Retinal pigment epithelial cell (primary cell): Measurements from ENCODE around the gene CCDC192.
A peak's percentile ranks its signal among the peaks of the same experiment; 100 is the strongest.

Source experiments
- DNase-seq: peaks from one replicate; pipeline ENCODE4 v3.0.0-alpha.2; 2010; ENCODE audit warnings: low read depth
- H3K4me3 ChIP-seq: 2 replicates; pipeline ENCODE4 v1.5.1; 2011; ENCODE audit warnings: mild to moderate bottlenecking, low read length, control low read depth, moderate library complexity
- TF ChIP-seq, protein P1 (sequence below): conservative IDR thresholded peaks from 2 replicates; pipeline ENCODE4 v1.5.1; 2011; ENCODE audit warnings: low read depth, low read length, control low read depth, inconsistent platforms

CCDC192 gene

GRCh38 chr5:127867022-127867783, 164.0 kb downstream of the CCDC192 start:
- no peak overlapping the region for H3K4me3 ChIP-seq
- no peak for DNase-seq
- TF ChIP-seq, protein P1, sequence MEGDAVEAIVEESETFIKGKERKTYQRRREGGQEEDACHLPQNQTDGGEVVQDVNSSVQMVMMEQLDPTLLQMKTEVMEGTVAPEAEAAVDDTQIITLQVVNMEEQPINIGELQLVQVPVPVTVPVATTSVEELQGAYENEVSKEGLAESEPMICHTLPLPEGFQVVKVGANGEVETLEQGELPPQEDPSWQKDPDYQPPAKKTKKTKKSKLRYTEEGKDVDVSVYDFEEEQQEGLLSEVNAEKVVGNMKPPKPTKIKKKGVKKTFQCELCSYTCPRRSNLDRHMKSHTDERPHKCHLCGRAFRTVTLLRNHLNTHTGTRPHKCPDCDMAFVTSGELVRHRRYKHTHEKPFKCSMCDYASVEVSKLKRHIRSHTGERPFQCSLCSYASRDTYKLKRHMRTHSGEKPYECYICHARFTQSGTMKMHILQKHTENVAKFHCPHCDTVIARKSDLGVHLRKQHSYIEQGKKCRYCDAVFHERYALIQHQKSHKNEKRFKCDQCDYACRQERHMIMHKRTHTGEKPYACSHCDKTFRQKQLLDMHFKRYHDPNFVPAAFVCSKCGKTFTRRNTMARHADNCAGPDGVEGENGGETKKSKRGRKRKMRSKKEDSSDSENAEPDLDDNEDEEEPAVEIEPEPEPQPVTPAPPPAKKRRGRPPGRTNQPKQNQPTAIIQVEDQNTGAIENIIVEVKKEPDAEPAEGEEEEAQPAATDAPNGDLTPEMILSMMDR: no peak

DNA sequence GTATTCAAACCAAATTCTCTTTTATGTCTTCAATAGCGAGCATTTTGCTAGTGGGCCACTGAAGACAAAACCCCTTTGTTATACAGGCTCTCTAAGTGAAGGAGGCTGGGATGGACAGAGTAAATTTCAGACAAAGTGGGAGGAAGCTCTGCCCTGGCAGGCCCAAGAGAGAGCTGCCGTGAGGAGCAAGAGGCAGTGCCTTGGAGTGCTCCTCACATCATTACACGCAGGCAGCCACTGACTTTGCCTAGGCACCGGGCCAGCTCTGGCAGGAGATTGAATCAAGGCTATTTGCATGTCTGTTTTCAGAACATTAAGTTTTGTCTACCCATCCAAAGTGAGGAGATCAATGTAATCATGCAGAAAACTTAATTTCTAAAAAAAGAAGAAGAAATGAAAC, 167.7 kb downstream of the CCDC192 start:
- TF ChIP-seq, protein P1: no peak
- H3K4me3 ChIP-seq: no peak overlapping the region
- peak; percentile 39 for DNase-seq

DNA sequence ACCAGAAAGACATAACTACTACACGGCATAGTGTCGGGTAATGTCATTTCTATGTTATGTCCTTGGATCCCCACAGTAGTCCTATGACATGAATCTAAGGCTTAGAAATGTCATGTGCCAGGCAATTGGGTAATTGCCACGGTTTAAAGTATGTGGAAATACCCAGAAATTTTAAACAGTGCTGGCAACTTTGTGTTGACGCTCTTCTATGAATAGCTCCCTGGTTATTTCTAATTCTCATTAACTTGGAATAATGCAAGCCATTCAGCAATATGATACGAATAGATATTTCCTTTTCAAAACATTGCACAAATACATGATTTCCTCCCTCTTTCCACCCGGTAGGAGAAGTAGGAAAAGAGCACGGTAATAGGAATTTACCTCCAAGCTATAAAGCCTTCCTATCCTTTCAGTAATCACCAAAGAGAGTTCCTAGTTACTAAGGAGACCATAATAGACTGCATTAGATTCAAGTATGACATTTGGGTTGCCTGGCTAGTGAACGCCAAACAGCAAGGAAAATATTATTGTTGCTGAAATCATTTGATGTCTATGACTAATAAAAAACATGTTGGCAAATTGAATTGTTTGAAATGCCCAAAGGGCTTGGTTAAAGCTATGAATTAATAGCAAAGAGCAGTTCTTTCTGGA, 168.4 kb downstream of the CCDC192 start:
- no peak overlapping the region for H3K4me3 ChIP-seq
- peak; percentile 62 for DNase-seq
- TF ChIP-seq, protein P1: no peak

DNA sequence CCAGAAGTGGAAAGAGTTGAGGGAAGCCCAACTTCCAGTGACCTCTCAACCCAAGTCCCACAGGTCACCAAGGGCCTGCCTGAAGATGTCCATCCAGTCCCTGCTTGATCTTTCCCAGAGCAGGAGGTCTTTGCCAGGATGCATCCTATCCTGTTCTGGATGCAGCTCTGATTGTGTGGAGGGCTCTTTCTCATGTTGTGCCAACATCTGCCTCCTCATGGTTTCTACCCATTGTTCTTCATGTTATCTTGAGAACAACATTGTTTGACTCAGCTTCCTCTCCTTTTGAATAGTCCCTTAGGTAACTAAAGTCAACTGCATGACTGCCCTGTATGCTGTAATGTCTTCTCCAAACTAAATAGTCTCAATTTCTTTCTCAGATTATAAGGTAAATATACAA, 169.3 kb downstream of the CCDC192 start:
- no peak overlapping the region for H3K4me3 ChIP-seq
- DNase-seq: no peak
- TF ChIP-seq, protein P1: no peak

- peak; percentile 56 for DNase-seq
These were observed 172.2 kb downstream of the CCDC192 start for GRCh38 chr5:127875235-127876021.

DNA sequence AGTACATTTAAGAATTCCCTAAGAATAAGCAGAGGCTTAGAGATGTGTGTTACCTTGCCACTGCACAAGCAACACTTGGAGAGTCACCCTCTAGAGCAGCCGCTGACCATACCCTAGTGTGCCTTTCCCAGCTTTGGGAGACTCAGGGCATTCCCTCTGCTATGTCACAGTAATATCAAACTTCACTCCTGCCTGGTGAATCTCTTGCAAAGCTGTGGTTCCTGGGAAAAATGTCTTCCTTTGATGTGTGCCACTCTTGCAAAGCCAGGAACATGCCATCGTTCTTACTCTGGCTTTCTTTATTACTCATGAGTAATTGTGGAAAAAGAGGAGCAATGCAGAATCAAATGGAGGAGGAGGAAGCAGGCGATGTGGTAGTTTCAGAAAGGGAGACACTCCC, 173.2 kb downstream of the CCDC192 start:
- TF ChIP-seq, protein P1: no peak
- H3K4me3 ChIP-seq: no peak overlapping the region
- DNase-seq: no peak

More at GRCh38 chr5:127875235-127876021, 172.2 kb downstream of the CCDC192 start:
- TF ChIP-seq, protein P1: no peak
- H3K4me3 ChIP-seq: no peak overlapping the region
